NCI-H146 (cell line): ENCODE results near the gene VPS9D1.
"Not testable (repeated sequence)": the region's sequence is repeated elsewhere in the genome, so short reads cannot be mapped to it uniquely, and the experiment has no call there.

Experiments
- DNase-seq: peaks from one replicate; lab custom pipeline; 2025; lab: John Stamatoyannopoulos, UW

Gene VPS9D1

DNA sequence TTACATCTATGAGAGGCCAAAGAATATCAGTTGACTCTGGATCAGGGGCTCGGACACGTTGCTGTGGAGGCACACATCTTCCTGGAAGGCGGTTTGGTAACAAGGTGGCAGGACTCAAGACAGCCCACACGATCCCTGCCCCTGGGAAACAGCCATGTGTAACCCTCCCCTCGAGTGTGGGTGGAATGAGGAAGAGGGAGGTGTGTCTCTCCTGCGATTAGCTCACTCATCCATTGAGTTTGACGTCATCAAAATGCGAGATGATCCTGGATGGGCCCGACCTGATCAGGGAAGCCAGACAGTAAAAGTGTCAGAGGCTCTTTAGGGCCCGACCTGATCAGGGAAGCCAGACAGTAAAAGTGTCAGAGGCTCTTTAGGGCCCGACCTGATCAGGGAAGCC, 56.5 kb downstream of the VPS9D1 start:
- DNase-seq, result not testable (repeated sequence)

GRCh38 chr16:89661215-89661614, 59.5 kb downstream of the VPS9D1 start:
- DNase-seq, result no peak

DNA sequence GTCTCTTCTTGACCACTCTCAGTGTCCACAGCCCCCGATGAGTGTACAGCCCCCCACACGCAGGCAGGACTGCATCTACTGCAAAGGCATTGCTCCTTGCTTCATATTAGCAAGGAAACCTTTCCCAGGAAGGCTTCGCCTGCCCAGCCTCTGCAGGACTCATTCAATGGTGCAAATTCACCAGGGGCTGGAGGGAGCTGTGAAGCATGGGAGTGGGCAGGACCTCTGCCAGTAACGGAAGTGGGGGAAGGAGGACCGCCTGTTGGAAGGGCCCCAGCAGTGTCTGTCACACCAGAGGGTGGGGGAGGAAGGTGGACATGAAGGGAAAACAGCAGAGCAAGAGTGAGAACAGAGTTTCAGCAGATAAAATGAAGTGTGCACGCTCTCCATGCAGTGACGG, 60.6 kb downstream of the VPS9D1 start:
- DNase-seq, result no peak

DNA sequence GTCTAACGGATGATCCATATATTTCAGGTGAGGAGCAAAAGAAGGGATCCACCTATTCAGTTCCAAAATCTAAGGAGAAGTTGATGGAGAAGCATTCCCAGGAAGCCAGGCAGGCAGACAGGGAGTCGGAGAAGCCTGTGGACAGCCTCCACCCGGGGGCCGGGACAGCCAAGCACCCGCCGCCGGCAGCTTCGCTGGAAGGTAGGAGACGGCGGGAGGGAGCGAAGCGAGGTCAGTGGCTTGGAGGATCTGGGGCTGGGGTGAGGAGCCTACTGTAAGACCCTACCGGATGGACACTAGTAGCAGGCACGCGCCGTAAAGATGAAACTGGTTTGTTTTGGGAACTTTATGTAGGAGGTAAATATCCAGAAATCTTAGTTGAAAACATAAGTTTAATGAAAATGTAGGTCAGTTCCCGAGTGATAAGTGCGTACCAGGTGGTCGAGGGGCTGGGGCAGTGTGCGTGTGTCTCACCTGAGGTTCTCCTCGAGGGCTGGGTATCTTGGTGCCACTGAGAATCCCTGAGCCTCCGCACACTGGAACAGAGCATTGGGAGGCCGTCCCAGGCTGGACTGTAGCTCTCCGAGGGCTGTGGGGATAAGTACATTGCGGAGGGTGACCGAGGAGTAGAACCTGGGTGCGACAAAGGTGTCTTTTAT, 62.3 kb downstream of the VPS9D1 start:
- peak; percentile 50 for DNase-seq

- peak; percentile 76 for DNase-seq
Observed at GRCh38 chr16:89657442-89658220, 63.1 kb downstream of the VPS9D1 start, which contains the start of the genes CHMP1A and SPATA33. CHMP1A (minus strand) TSS chr16:89657708; CDS start chr16:89657588, 120 bp downstream. SPATA33 (plus strand) TSS chr16:89657836; CDS start chr16:89657912, 76 bp downstream.
